Stimulated activated CD4-positive, alpha-beta T cell treated with anti-CD3 and anti-CD28 coated beads, Interleukin-15, amount 100 ng/mL, for 48 hours (primary cell): ENCODE measurements around the gene EIF3M.

Experiments used
- DNase-seq, 2 donors: peaks; one replicate each; pipeline ENCODE4 v3.0.0-alpha.2; 2020; ENCODE audit warnings: low read depth in 2 of 2

Gene EIF3M

GRCh38 chr11:32583459-32584271 lies at the start of gene EIF3M:
EIF3M (plus strand) TSS chr11:32583831; CDS start chr11:32583888, 57 bp downstream.
- peak; percentile 93 to 94 for DNase-seq

GRCh38 chr11:32538804-32539203 lies 44.8 kb upstream of the EIF3M start:
- no peak for DNase-seq

GRCh38 chr11:32549611-32550187 lies 33.9 kb upstream of the EIF3M start:
- DNase-seq, result no peak

- no peak for DNase-seq
These were observed 33.4 kb upstream of the EIF3M start for GRCh38 chr11:32550207-32550606.

GRCh38 chr11:32555091-32555490 lies 28.5 kb upstream of the EIF3M start:
- DNase-seq, result no peak

- DNase-seq, result no peak
These were observed 27.7 kb upstream of the EIF3M start for GRCh38 chr11:32555895-32556294.

- no peak for DNase-seq
These were observed 21.8 kb upstream of the EIF3M start for GRCh38 chr11:32561835-32562234.

GRCh38 chr11:32562839-32563599 lies 20.6 kb upstream of the EIF3M start:
- no peak for DNase-seq

- DNase-seq, result no peak
These were observed 20.1 kb upstream of the EIF3M start for GRCh38 chr11:32563600-32563959.

GRCh38 chr11:32566517-32566916 lies 17.1 kb upstream of the EIF3M start:
- no peak for DNase-seq

- no peak for DNase-seq
These were observed 16.5 kb upstream of the EIF3M start for GRCh38 chr11:32567154-32567553.

GRCh38 chr11:32569313-32569881 lies 14.2 kb upstream of the EIF3M start:
- DNase-seq, result no peak

GRCh38 chr11:32571039-32571438 lies 12.6 kb upstream of the EIF3M start:
- no peak for DNase-seq

GRCh38 chr11:32573228-32573627 lies 10.4 kb upstream of the EIF3M start:
- no peak for DNase-seq

GRCh38 chr11:32574421-32574820 lies 9.2 kb upstream of the EIF3M start:
- no peak for DNase-seq

- no peak for DNase-seq
These were observed 8.6 kb upstream of the EIF3M start for GRCh38 chr11:32575070-32575469.

- no peak for DNase-seq
These were observed 7.2 kb upstream of the EIF3M start for GRCh38 chr11:32576456-32576855.

- no peak for DNase-seq
These were observed 2.7 kb upstream of the EIF3M start for GRCh38 chr11:32580967-32581366.

- DNase-seq, result no peak
These were observed 2.1 kb upstream of the EIF3M start for GRCh38 chr11:32581556-32581955.

GRCh38 chr11:32584921-32585320 lies 1.3 kb downstream of the EIF3M start:
- DNase-seq, result no peak

- DNase-seq, result no peak
These were observed 3.1 kb downstream of the EIF3M start for GRCh38 chr11:32586576-32587190.

GRCh38 chr11:32594272-32594671 lies 10.6 kb downstream of the EIF3M start:
- DNase-seq, result no peak
